GM23248 (cell line): ENCODE data around the gene CAPS. TPM values are rescaled to one million over a fixed set of nuclear protein-coding genes. Genes with fewer than 3 reads are reported as not detected.

Experiments
- DNase-seq: peaks from one replicate; pipeline ENCODE4 v3.0.0-alpha.2; 2015
- H2AFZ ChIP-seq: fragments of 200-600 bp; sonication (generic); 2 replicates; pipeline ENCODE4 v1.6.1; 2016; ENCODE audit warnings: antibody characterized with exemption
- H3F3A ChIP-seq: fragments of 200-600 bp; sonication (generic); 2 replicates; pipeline ENCODE4 v1.6.1; 2016; ENCODE audit warnings: mild to moderate bottlenecking, antibody characterized with exemption, mixed run types; ENCODE audit not compliant: insufficient read depth
- H3K27ac ChIP-seq: fragments of 200-600 bp; sonication (generic); 2 replicates; pipeline ENCODE4 v1.5.1; 2016; ENCODE audit warnings: mild to moderate bottlenecking
- H3K27me3 ChIP-seq: fragments of 200-600 bp; sonication (generic); replicated peaks from 2 replicates; pipeline ENCODE4 v1.6.1; 2016; ENCODE audit warnings: mild to moderate bottlenecking; ENCODE audit not compliant: insufficient read depth
- H3K36me3 ChIP-seq: fragments of 200-600 bp; sonication (generic); 2 replicates; pipeline ENCODE4 v1.6.1; 2016; ENCODE audit warnings: low read depth, mild to moderate bottlenecking
- H3K4me1 ChIP-seq: fragments of 200-600 bp; sonication (generic); 2 replicates; pipeline ENCODE4 v1.6.1; 2016; ENCODE audit warnings: mild to moderate bottlenecking; ENCODE audit not compliant: insufficient read depth
- H3K4me2 ChIP-seq: fragments of 200-600 bp; sonication (generic); one replicate; pipeline ENCODE4 v1.6.1; 2016; ENCODE audit warnings: mild to moderate bottlenecking; ENCODE audit not compliant: unreplicated experiment
- H3K4me3 ChIP-seq: fragments of 200-600 bp; sonication (generic); 2 replicates; pipeline ENCODE4 v1.5.1; 2016; ENCODE audit warnings: mild to moderate bottlenecking
- H3K79me2 ChIP-seq: fragments of 200-600 bp; sonication (generic); 2 replicates; pipeline ENCODE4 v1.6.1; 2016; ENCODE audit warnings: mild to moderate bottlenecking; ENCODE audit not compliant: insufficient read depth
- H3K9ac ChIP-seq: fragments of 200-600 bp; sonication (generic); 2 replicates; pipeline ENCODE4 v1.6.1; 2016; ENCODE audit warnings: mild to moderate bottlenecking
- H3K9me2 ChIP-seq: fragments of 200-600 bp; sonication (generic); 2 replicates; pipeline ENCODE4 v1.6.1; 2016; ENCODE audit warnings: mixed run types, mild to moderate bottlenecking, moderate library complexity; ENCODE audit not compliant: insufficient read depth
- H3K9me3 ChIP-seq: fragments of 200-600 bp; sonication (generic); one replicate; pipeline ENCODE4 v1.6.1; 2017; ENCODE audit warnings: low read depth
- H4K20me1 ChIP-seq: fragments of 200-600 bp; sonication (generic); 2 replicates; pipeline ENCODE4 v1.6.0; 2016; ENCODE audit not compliant: insufficient read depth
- EZH2 ChIP-seq: fragments of 200-600 bp; sonication (generic); IDR thresholded peaks from 2 replicates; pipeline ENCODE4 v1.6.1; 2018; ENCODE audit warnings: antibody characterized with exemption, mild to moderate bottlenecking; ENCODE audit not compliant: insufficient read depth, poor library complexity, severe bottlenecking
- EZH2phosphoT487 ChIP-seq: fragments of 200-600 bp; sonication (generic); IDR thresholded peaks from 2 replicates; pipeline ENCODE4 v1.6.1; 2018; ENCODE audit warnings: antibody characterized with exemption, moderate library complexity, mild to moderate bottlenecking, low read depth; ENCODE audit not compliant: insufficient read depth
- WGBS, 2 experiments: methylation state at CpG; one replicate each; pipeline ENCODE4 v1.1.6; 2015 to 2017; ENCODE audit warnings: low lambda C conversion rate in 2 of 2, low coverage in 1 of 2; ENCODE audit errors: missing lambda C conversion rate in 2 of 2; 5-methylcytosine and 5-hydroxymethylcytosine counted together
- in situ Hi-C: fragments of 300-500 bp; cut with MboI; formaldehyde crosslinking; loops from 2 replicates; pipeline ENCODE4 v1.15.0; 2020
- polyA plus RNA-seq: library from polyadenylated mRNA; unstranded; fragments of >200 nt; fragmentation: Nextera tagmentation; extraction: Ambion mirVana; gene quantifications from 2 replicates; pipeline ENCODE4 v1.2.1, GENCODE V29; 2016
- total RNA-seq: library from RNA; depleted of rRNA; stranded (reverse); fragments of >200 nt; shearing (Covaris generic); gene quantifications from 2 replicates; pipeline ENCODE4 v1.2.3, GENCODE V29; 2014

The CAPS gene
- total and polyA plus RNA-seq, 2 experiments from 2014 or later: 6.7 to 16.1 TPM

GRCh38 chr19:5926641-5927440 is 12.8 kb downstream of the CAPS start:
- Histone ChIP-seq H3K4me1 (peaks cover 16% of the 10 kb centered on the region), H4K20me1 (no peaks in the 10 kb centered on the region), H3K9me3 (no peaks in the 10 kb centered on the region), H2AFZ (no peak overlapping the region), H3K9ac (peak overlapping the region; percentile 71), H3K4me2 (peak overlapping the region; percentile 55), H3F3A (peaks cover 29% of the 10 kb centered on the region), H3K79me2 (no peaks in the 10 kb centered on the region), H3K27me3 (no peaks in the 10 kb centered on the region), H3K9me2 (no peaks in the 10 kb centered on the region), H3K36me3 (peaks cover 50% of the 10 kb centered on the region), H3K4me3 (no peak overlapping the region), H3K27ac (peak overlapping the region; percentile 89)
- 23 to 25% methylated on average over 14 of the region's 14 CpGs for WGBS, 2 experiments
- peak; percentile 94 for DNase-seq
- in situ Hi-C loops: no loop called here
- no peak for TF ChIP-seq EZH2
- TF ChIP-seq EZH2phosphoT487: no peak

DNA sequence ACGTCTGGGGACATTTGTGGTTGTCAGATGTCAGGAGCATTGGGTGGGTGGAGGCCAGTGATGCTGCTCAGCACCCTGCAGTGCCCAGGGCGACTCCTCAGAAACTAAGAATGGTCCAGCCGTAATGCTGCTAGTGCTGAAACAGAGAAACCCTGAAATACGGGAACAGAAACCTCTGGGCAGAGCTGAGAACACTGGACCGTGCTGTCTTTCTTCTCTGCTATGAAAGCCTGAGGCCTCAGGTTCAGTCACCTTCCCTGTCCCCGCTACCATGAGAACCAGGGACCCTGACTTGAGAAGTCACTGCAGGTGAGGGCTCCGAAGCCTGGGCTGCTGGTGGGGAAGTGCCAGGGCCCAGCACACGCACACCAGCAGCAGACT is 13.4 kb downstream of the CAPS start:
- peaks cover 46% of the 10 kb centered on the region for H3K36me3 ChIP-seq
- peak overlapping the region; percentile 71 for H3K9ac ChIP-seq
- peak overlapping the region; percentile 55 for H3K4me2 ChIP-seq
- no peaks in the 10 kb centered on the region for H4K20me1 ChIP-seq
- H3K9me2 ChIP-seq: no peaks in the 10 kb centered on the region
- no peak overlapping the region for H3K4me3 ChIP-seq
- H3K27ac ChIP-seq: peak overlapping the region; percentile 89
- H3K4me1 ChIP-seq: peaks cover 16% of the 10 kb centered on the region
- H3K27me3 ChIP-seq: no peaks in the 10 kb centered on the region
- 59 to 61% methylated on average over 8 of the region's 8 CpGs for WGBS, 2 experiments
- peaks cover 29% of the 10 kb centered on the region for H3F3A ChIP-seq
- peak; percentile 21 for DNase-seq
- TF ChIP-seq EZH2 (no peak), EZH2phosphoT487 (no peak)
- in situ Hi-C loops: no loop called here
- no peaks in the 10 kb centered on the region for H3K9me3 ChIP-seq
- peaks cover 4% of the 10 kb centered on the region; the same call in 1 of the 2 replicates for H3K79me2 ChIP-seq
- H2AFZ ChIP-seq: no peak overlapping the region

DNA sequence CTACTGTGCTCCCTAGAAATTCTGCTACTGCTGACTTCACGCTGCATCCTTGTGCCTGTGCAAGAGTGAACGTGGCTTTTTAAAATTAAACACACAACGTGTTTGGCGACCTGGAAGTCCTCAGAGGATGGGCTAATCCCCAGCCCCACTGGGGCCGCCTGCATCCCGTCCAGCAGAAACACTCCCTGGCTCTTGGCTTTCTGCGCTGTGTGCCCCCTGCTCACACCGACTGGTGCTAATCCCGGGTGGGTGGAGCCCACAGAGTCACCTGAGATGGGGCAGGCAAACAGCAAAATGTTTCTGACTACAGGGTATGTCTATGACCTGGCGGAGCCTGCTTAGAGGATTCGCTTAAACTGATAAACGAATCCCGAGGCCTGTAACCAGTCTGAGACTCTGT is 15.1 kb downstream of the CAPS start:
- no peak for DNase-seq
- H3K4me2 ChIP-seq: no peak overlapping the region
- H3K4me1 ChIP-seq: peaks cover 22% of the 10 kb centered on the region
- in situ Hi-C loops: no loop called here
- H4K20me1 ChIP-seq: no peaks in the 10 kb centered on the region
- no peaks in the 10 kb centered on the region for H3K9me2 ChIP-seq
- H3K27ac ChIP-seq: no peak overlapping the region
- H3K27me3 ChIP-seq: no peaks in the 10 kb centered on the region
- H3F3A ChIP-seq: peaks cover 36% of the 10 kb centered on the region
- H3K79me2 ChIP-seq: peaks cover 22% of the 10 kb centered on the region
- no peaks in the 10 kb centered on the region for H3K9me3 ChIP-seq
- TF ChIP-seq EZH2phosphoT487 (no peak), EZH2 (no peak)
- WGBS, 2 experiments: 90 to 91% methylated on average over 13 of the region's 13 CpGs
- no peak overlapping the region for H2AFZ ChIP-seq
- H3K36me3 ChIP-seq: peaks cover 35% of the 10 kb centered on the region
- no peak overlapping the region for H3K9ac ChIP-seq
- no peak overlapping the region for H3K4me3 ChIP-seq

GRCh38 chr19:5929625-5930024 is 15.6 kb downstream of the CAPS start:
- in situ Hi-C loops: no loop called here
- H3F3A ChIP-seq: peaks cover 40% of the 10 kb centered on the region
- no peak overlapping the region for H3K9ac ChIP-seq
- H3K27me3 ChIP-seq: no peaks in the 10 kb centered on the region
- 51 to 59% methylated on average over 14 of the region's 14 CpGs for WGBS, 2 experiments
- no peak overlapping the region for H3K4me2 ChIP-seq
- no peak for TF ChIP-seq EZH2
- TF ChIP-seq EZH2phosphoT487: no peak
- H4K20me1 ChIP-seq: no peaks in the 10 kb centered on the region
- no peak for DNase-seq
- peaks cover 31% of the 10 kb centered on the region for H3K36me3 ChIP-seq
- H3K27ac ChIP-seq: no peak overlapping the region
- no peak overlapping the region for H2AFZ ChIP-seq
- H3K4me3 ChIP-seq: no peak overlapping the region
- no peaks in the 10 kb centered on the region for H3K9me3 ChIP-seq
- peaks cover 27% of the 10 kb centered on the region for H3K4me1 ChIP-seq
- no peaks in the 10 kb centered on the region for H3K9me2 ChIP-seq
- peaks cover 24% of the 10 kb centered on the region for H3K79me2 ChIP-seq
